GM19351 (cell line): ENCODE results near the gene TBC1D22A.
"Not testable (repeated sequence)": the region's sequence is repeated elsewhere in the genome, so short reads cannot be mapped to it uniquely, and the experiment has no call there.

Source experiments
- ATAC-seq: cut with Tn5 transposase; IDR thresholded peaks from one replicate; pipeline ENCODE4 v1.9.1; 2021; ENCODE audit warnings: mild to moderate bottlenecking, moderate library complexity; ENCODE audit not compliant: unreplicated experiment

TBC1D22A gene

DNA sequence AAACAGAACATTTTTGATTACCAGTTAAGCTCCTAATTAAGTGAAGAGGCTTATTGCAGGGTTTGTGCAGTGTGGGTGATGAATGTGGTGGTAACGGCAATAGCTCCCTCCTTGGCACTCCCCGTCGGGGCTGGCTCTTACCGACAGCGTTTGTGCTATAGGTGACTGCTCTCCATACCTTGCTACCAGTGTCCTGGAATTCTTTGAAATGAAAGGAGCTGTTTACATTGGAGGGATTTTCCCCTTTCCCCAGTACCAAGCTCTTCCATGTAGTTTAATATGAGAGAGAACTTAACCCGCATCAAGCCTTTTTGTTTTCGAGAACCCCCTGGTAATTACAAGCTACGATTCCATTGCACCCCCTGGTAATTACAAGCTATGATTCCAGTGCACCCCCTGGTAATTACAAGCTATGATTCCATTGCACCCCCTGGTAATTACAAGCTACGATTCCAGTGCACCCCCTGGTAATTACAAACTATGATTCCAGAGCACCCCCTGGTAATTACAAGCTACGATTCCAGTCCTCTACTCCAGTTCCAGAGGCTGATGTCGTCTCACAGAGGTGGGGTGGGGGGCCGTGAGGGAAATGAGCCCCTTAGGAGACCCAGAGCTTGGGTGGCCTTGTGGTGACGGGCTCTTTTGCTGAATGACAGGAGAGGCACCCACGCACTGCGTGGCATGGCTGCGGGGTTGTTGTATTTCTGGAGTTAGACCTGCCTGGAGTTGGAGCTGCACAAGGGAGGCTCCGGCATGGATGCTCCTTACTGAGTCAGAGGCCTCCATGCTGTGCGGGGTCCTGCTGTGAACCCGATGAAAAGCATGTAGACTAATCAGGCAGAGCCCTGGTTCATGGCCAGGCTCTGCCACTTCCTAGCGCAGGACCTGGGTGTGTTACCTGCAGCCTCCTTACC, 205.3 kb downstream of the TBC1D22A start:
- no peak for ATAC-seq

DNA sequence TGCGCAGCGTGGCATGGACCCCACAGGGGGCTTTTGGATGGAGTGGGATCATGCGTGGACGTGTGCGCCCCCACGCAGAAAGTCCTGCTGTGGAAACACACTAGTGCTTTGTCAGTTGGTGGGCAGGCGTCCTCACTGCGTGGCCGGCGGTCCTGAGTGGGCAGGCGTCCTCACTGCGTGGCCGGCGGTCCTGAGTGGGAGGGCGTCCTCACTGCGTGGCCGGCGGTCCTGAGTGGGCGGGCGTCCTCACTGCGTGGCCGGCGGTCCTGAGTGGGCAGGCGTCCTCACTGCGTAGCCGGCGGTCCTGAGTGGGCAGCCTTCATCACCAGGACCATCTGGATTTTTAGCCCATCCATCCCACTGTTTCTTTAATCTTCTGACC, 205.9 kb downstream of the TBC1D22A start:
- ATAC-seq, result no peak

DNA sequence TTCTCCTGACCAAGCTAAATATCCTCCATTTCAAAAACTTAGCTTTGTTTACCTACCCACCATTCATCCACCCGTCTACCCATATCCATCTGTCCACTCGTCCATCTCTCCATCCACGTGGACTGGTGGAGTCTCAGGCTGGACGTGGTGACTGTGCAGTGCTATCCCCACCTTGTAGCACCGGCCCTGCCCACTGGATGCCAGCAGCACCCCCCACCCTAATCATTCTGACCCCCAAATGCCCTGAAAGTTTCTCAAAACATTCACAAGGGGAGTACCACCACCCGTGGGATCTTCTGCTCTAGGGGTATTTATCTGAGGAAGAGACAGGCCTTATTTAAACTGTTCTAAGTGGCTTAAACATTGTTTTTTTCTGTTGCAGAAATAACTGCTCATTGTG, 206.4 kb downstream of the TBC1D22A start:
- no peak for ATAC-seq

DNA sequence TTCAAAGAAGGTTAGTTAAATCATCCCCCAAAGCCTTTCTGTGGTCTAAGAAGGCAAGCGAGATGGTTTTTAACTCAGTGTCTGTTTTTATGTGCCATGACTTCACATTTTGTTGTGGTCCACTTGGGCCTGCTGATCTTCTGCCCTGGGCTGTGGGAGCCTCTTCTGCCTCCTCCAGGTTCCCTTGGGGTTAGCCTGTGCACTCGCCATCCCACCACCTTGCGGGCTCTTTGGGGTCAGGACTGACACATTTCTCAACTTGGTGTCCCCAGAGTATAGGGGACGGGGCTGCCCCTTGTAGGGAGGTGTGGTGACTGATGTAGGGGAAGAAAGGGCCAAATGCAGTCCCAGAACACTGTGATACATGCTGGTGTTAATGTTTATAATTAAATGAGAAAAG, 207.0 kb downstream of the TBC1D22A start:
- peak; percentile 96 for ATAC-seq

DNA sequence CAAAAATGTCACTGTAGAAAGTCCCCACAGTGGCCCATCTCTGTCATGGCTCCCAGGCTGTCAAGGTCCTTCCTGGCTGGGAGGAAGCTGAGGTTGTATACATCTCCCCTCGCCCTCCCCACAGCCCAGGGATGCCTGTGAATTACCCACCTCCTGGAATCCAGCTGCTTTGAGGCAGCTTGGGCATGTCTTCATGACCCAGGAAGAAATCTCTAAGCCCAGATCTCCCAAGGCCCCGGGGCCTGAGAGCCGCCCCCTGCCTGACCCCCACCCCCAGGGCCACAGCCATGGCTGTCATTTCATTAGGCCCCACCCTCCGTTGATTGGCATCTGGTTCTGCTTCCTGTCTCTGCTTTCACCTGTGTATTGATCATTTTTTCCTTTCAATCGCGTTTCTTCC, 207.5 kb downstream of the TBC1D22A start:
- no peak for ATAC-seq

DNA sequence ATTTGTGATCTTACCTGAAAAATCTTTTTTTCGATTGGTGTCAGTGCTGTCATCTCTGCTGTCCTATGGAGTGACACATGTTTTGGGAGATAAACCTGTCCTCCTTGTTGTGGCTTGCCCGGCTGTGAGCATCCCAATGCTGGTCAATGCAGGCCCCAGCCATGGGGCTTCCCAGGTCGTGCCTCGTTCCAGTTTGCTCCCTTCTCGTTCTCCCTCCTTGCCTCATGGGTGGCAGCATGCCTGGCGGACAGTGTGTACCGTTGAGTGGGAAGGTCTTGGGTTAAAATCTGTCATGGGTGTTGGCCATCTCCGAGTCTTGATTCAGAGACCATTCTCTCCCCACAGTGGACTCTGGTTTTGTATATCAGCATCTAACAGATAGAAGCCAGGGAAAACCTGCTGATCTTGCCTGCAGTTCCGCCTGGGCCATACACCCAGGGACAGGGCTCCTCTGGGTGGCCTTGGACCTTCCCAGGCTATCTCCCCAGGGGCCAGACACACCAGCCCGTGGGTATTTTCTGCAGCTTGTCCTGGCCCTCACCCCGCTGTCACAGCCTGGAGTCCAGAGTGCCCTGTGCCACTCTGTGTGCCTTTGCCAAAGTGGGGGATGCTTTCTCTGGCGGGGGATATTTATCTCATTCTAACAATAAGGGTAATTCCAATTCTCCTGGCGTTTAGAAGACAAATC, 208.1 kb downstream of the TBC1D22A start:
- no peak for ATAC-seq

DNA sequence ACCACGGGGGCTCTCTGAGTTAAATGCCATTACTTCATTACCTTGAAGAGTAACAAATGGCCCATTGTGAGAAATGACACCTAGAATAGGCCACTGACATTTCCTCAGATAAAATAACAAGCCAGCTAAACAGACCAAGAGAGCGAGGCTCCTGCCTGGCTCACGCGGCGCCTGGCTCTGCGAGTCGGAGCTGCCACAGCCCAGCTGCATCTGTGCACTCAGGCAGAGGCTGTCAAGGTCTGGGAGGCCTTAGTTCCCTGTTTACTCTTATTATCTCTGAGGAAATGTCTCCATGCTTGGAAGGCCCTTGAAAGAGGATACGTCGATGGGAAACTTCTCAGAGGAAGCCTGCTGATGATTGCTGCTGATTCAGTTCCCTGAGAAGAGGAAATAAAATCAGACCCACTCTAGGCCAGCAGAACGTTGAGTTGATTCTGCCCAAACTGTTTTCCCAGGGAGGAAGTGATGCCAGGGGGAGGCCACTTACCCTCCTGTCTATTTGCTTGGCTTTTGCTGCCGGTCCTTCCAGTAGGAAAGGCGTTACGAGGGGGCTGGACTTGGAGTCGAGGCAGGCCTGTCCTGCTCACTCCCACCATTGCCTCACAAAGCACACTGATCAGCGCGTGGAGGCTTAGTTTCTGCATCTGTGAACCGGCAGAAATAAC, 208.8 kb downstream of the TBC1D22A start:
- no peak for ATAC-seq

DNA sequence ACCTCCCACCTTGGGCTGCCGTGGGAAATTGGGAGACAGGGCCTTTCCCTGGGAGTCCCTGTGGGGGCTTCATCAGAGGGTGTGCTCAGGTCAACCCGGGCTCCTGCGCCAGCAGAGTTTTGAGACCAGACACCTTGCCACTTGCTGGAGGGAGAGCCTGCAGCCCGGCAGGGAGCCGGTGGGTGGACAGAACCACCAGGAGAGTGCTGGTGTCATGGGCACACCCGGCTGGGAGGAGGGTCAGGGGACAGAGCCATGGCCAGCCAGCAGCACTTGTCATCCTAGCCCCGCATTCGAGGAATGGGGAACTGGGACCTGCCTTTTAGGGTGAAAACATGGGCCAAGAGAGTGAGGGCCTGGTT, 209.3 kb downstream of the TBC1D22A start:
- ATAC-seq, result no peak

DNA sequence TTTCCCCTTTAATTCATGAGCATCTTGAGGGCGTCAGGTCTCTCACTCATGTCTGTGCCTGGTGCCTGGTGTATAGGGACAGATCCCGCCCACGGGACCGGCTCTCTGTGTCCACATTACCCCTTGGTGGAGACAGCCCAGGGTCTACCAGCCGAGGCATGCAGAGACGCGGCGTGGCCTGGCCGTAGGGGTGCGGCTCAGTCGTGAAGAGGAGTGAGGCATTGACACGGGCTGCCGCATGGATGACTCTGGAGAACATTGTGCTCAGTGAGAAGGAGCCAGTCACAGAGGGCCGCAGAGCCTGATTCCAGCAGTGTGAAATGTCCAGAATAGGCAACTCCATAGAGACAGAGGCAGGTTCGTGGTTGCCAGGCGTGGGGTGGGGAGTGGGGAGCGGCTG, 209.8 kb downstream of the TBC1D22A start:
- no peak for ATAC-seq

DNA sequence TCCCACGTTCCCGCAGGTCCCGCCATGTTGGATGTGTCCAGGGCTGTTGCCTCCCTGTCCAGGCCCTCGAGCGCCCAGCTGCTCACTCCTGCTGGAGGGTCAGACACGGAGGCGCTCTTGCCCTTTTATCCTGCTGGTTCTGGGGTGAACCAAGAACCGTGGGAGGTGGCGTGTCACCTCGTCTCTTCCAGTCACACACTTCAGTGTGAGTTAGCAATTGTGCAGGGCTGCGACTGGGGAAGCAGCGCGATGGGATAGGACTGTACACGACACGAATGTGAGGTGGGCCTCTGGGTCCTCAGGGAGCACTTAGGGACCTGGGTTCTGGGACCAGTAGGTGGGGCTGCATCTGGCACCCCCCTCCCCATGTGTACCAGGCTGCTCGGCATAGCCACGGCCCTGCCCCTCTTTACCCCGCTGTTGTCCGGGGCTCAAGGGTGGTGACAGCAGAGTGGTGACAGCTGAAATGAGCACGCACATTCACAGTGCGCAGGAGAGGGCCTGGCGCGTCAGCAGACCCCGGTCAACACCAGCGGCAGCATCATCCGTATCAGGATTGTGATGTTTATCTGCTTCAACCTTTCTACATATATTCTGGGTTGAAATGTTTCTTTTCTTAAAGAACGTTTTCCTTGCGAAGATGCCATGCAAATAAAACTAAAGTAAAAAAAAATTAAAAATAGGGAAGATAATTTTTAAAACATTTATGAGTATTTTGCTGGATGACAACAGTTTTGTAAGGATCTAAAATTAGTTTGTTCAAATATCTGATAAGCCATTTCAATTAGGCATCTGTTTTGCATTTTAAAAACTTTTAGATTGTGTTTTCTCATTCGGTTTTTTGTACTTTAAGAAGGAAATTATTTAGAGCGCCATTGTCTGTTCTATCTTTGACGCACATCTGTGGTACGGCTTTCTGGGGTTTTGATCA, 210.7 kb downstream of the TBC1D22A start:
- no peak for ATAC-seq

DNA sequence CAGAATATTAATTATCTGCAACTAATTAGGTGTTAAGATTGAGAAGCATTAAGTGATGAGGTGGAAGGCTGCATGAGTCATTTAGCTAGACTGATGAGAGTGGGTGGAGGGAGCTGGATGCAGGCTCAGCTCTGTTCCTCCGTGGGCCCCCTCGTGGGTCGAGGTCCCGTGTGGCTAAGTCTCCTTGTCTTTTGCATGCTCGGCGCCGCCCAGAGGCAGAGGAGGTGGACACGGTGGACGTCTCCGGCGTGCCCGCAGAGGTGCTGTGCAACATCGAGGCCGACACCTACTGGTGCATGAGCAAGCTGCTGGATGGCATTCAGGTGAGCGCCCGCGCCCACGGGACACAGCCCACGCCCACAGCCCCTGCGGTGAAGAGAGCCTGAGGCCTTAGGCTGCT, 211.6 kb downstream of the TBC1D22A start:
- ATAC-seq, result no peak

DNA sequence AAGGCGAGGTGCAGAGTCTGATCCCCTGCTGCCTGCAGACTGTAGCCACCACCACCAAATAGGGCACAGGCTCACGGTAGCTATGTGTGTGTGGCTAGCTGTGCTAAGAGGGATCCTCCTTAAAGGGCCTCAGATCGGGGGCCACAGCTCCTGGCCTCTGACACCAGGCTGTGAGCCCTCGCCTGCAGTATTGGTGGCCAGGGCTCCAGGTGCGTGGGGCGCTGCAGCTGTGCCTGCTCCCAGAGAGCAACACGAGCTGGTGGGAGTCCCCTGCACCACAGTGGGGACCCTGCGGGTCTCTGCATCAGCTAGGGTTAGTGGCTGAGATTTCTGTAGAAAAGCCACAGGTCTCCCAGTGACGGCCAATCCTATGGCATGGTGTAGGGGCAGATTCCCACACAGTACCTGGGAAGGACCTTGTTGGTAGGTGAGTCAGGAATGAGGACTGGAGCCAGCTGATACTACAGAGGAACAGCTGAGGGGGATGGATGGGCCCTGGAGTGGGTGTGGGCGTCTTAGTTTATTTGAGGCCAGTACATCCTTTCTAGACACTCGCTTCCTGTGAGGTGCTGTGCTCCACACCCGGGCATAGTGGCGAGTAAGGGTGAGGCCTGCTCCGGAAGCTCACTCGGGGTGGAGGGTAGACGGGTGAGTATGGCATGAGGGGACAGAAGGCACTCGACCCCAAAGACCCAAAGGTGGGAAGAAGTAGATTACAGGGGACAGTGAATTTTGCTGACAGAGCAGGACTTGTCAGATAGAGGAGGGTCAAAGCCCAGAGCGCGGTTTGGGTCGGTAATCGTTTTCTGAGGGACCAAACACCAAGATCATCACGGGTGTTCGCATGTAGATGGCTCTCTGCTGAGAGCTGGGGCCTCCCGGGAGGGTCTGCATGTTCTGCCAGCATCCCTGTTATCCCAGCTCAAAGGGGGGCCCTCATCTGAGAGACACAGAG, 212.5 kb downstream of the TBC1D22A start:
- ATAC-seq, result no peak

DNA sequence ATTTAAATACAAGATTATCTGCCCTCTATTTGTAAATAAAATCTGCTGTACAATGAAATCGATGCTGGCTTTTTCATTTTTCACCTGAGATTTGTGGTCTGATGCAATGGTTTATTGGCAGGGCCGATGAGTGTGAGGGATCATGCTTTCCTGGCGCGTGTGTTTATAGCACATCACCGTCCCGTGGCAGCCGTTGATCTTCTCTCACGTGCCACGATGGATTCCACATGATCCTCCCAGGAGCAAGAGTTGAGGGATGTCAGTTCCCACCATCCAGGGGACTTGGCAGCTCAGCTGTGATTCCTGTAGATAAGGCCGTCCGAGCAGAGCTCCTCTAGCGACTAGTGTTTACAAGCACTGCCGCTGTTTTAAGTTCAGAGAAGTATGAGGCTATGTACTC, 213.7 kb downstream of the TBC1D22A start:
- no peak for ATAC-seq

DNA sequence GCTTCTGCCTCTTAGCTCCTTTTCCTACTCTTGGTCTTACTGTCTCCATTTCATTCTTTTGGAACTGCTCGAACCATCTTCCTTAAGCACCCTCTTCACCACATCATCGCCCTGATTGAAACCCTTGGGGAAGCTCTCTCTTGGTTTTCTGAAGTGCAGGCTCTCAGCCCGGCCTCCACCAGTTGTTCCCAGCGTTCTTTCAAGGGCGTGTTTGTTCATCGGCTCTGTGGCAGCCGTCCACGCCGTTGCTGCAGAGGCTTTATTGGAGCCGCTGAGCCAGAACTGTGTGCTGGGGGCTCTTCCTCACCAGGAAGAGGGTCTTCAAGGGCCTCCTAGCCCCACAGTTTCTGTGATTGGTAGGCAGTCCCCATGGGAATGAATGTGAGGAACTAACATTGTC, 214.1 kb downstream of the TBC1D22A start:
- no peak for ATAC-seq

DNA sequence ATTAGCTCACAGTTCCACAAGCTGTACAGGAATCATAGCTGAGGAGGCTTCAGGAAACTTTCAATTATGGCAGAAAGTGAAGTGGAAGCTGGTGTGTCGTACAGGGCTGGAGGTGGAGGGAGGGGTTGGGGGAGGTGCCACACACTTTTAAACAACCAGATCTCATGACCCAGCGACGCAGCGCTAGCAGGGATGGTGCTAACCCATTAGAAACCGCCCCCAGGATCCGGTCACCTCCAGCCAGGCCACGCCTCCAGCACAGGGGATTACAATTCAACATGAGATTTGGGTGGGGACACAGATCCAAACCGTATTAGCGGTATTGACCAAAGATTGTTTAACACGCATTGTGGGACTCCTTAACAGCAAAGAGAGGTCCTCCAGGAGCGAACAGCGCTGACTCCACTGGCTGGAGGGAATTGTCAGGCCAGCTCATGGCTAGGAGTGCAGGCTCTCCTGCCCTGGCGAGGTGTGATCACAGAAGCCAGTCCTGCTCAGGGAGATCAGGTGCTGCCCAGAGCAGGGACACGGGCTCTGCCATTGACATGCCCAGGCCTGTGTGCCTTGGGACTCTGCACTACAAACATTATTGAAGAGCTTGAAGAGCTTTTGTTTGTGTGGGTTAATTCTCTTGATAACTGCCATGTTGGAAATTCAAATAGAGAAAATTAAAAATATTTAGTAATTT, 215.3 kb downstream of the TBC1D22A start:
- no peak for ATAC-seq

DNA sequence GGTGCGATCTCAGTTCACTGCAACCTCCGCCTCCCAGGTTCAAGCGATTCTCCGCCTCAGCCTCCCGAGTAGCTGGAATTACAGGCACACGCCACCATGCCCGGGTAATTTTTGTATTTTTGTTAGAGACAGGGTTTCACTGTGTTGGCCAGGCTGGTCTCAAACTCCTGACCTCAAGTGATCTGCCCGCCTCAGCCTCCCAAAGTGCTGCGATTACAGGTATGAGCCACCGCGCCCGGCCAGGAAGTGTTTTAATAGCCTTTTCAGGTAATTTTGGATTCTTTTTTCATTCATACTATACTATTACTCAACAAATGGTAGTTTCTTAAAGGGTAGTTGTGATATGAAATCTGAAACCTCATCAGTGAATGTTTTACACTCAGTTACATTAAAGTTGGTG, 216.2 kb downstream of the TBC1D22A start:
- ATAC-seq, result not testable (repeated sequence)

DNA sequence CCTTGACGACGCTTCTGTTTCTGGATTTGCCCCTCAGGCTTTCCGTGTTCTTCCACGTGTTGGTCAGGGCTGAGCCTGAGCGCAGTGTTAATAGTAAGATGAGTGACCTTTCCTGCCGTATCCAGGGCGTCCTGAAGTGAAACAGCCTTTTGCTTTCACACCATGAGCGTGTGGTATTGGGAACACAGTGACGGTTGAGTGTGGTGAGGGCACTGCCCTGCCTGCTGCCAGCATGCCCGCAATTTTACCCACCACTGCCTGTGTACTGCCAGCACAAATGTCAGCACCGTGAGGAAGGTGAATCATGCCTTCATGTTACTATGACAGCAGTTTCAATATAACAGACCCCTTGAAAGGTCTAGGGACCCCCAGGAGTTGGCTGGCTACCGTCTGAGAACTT, 217.1 kb downstream of the TBC1D22A start:
- no peak for ATAC-seq

DNA sequence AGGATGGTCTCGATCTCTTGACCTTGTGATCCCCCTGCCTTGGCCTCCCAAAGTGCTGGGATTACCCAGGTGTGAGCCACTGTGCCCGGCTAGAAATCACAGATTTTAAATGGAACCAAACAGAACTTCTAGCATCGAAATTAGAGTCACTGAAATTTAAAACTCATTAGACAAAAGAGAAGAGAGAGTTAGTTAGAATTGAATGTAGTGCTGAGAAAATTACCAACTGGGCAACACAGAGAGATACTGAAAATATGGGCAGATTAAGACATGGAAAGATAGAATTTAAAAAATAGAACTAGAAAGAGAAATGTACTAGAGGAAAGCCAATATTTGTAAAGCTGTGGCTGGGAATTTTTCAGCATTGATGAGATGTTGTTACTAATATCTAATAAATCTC, 217.9 kb downstream of the TBC1D22A start:
- no peak for ATAC-seq

DNA sequence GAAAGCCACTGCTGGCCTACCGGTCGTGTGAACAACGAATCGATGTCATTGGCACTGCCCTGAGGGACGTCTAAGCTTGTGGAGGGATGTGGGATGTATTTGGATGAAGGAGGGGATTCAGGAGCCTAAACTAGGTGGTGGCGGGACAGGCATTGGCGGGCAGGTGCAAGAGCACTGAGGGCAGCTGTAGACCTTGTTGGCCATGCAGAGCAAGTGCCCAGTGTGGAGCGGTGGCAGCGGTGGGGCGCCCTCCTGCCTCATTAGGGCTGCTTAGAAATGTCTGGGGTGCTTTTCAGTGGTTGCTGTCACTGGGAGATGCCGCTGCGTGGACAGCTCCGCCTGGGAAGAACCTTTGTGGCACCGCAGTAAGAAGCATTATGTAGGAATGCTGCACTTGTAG, 220.2 kb downstream of the TBC1D22A start:
- ATAC-seq, result no peak
